ENCODE data around the gene KMT2C.

Gene KMT2C

GRCh38 chr7:152089183-152089582, 346.6 kb downstream of the KMT2C start:
- no peak overlapping the region for H3K27ac Mint-ChIP-seq
- no peak overlapping the region for H3K4me3 Mint-ChIP-seq
- H3K9me3 Mint-ChIP-seq = no peaks in the 10 kb centered on the region
- peaks cover 9% of the 10 kb centered on the region for H3K4me1 Mint-ChIP-seq
- peaks cover 17% of the 10 kb centered on the region for H3K36me3 Mint-ChIP-seq
- H3K27me3 Mint-ChIP-seq = no peaks in the 10 kb centered on the region

GRCh38 chr7:152086513-152086912, 349.3 kb downstream of the KMT2C start:
- no peaks in the 10 kb centered on the region for H3K27me3 Mint-ChIP-seq
- peaks cover 10% of the 10 kb centered on the region for H3K4me1 Mint-ChIP-seq
- H3K36me3 Mint-ChIP-seq = peaks cover 30% of the 10 kb centered on the region
- no peak overlapping the region for H3K4me3 Mint-ChIP-seq
- no peak overlapping the region for H3K27ac Mint-ChIP-seq
- H3K9me3 Mint-ChIP-seq = no peaks in the 10 kb centered on the region

- Mint-ChIP-seq H3K9me3 (no peaks in the 10 kb centered on the region), H3K36me3 (peaks cover 28% of the 10 kb centered on the region), H3K4me3 (no peak overlapping the region), H3K4me1 (peaks cover 13% of the 10 kb centered on the region), H3K27ac (no peak overlapping the region), H3K27me3 (no peaks in the 10 kb centered on the region)
Measured at GRCh38 chr7:152085131-152085530, 350.7 kb downstream of the KMT2C start.
